HG02885 (cell line): ENCODE results near the gene KCNK18.
A peak's percentile ranks its signal among the peaks of the same experiment; 100 is the strongest.
"Not testable (repeated sequence)": the region's sequence is repeated elsewhere in the genome, so short reads cannot be mapped to it uniquely, and the experiment has no call there.

Source experiments
- ATAC-seq: cut with Tn5 transposase; IDR thresholded peaks from one replicate; pipeline ENCODE4 v1.9.1; 2021; ENCODE audit warnings: mild to moderate bottlenecking; ENCODE audit not compliant: unreplicated experiment, poor library complexity

The KCNK18 gene

DNA sequence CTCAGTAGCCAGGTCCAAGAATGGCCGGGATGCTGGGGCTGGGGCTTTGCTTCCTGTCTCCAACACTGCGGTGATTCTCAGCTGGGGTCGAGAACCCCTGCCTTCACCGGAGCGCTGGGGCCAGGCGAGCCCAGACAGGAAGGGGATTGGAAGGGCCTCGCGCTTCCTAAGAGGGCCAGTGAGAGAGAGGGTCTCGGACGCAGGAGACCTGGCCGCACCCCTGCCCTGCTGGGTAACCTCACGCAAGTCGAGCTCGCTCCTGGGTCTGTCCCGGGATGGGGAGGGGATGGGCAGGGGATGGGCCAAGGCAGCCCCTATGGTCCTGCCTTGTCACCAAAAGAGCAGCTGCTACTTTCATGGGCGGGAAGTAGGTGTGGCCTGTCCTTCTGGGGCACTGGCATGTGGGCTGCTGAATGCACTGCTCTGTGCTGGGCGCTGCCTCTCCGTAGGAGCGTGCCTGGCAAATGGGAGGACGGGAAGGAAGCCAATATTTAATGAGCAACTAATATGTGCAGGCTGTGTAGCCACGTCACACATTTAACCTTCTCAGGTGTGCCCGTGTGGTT lies 20.0 kb downstream of the KCNK18 start:
- peak; percentile 41 for ATAC-seq

DNA sequence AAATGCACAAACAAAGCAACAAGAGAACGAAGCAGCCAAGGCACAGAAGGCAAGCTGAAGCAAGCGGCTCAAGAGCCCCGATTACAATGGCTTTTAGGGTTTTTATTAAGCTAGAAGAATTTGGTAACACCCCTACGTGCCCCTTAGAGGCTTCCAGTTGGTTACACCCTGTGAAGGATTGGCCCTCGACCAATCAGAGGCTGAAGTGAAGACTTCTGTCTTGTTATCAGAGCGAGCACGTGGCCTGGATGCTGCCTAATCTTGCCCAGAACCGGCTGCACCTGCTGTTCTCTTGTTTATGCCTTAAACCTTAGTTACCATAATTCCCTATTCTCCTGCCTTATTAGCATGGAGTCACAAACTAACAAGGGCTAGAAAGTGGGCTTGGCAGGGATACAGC lies 21.4 kb downstream of the KCNK18 start:
- no peak for ATAC-seq

DNA sequence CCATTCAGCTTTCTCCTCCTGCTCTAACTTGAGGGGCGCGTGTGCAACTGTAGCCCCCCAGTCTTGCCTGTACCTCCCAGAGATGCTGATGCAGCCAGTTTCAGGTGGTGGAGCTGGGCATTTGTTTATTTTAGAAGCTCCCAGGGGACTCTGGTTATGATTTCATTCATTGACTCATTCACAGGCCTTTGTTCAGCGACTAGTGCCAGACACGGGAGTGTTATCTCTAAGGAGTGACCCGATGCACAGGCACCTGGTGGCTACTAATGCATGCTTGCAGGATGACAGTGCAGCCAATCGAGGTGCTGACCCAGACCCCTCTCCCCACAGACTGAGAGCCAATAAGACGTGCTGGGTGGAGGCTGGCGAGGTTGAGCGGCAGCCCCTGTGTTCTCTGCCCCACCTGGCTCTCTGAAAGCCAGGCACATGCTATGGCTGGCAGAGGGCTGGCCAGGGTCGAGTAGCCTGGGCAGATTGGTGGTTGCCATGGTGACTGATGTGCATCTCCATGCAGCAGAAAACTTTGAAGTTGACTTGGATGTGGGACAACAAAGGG lies 23.9 kb downstream of the KCNK18 start:
- ATAC-seq = no peak

DNA sequence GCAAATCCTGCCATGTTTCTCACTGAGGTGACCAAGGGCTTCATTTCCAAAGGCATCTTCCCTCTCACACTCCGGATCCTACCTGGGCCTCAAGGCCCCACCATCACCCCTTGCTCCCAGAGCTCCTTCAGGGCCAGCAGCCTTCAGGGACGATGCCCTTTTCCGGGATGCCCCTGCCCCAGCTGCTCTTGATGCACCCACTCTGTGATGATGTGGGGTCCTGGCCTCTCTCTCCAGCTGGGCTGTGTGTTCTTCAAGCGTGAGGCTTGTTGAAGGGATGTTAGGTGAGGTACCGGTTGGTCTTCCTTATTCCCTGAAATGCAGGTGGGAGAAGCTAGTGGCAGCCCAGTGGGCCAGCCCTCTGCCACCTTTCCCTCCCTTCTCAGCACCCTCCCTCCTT lies 25.3 kb downstream of the KCNK18 start:
- no peak for ATAC-seq

DNA sequence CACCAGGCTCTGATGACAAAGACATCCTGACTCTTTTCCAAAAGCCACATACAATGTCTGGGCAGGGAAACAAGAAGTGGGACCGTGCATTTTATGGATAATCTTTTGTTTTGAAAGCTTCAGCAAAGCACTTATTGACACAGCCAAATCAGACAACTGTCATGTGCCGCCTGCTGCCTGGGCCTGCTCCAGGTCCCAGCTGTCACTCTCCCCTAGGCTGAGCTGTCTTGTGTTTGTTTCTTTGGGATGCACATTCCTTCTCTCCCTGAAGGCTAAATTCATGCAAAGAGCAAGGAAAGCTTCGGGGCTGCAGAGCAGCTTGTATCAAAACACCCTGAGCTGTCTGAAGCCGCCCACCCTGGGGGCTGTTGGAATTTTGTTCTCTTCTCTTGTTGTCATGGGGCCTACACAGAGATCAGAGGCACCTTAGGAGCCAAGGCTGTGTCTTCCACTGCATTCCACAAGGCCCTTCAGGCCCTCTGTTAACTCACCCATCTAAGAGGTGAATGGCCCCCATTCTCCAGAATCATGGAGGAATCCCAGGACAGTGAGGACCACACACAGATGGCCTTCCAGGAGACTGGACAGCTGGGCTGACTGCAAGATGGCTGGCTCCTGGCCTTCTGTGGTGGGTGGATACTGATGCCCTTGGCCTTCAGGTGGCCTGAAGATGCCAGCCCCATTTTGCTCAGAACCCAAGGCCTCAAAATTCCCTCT lies 25.8 kb downstream of the KCNK18 start:
- ATAC-seq = no peak

DNA sequence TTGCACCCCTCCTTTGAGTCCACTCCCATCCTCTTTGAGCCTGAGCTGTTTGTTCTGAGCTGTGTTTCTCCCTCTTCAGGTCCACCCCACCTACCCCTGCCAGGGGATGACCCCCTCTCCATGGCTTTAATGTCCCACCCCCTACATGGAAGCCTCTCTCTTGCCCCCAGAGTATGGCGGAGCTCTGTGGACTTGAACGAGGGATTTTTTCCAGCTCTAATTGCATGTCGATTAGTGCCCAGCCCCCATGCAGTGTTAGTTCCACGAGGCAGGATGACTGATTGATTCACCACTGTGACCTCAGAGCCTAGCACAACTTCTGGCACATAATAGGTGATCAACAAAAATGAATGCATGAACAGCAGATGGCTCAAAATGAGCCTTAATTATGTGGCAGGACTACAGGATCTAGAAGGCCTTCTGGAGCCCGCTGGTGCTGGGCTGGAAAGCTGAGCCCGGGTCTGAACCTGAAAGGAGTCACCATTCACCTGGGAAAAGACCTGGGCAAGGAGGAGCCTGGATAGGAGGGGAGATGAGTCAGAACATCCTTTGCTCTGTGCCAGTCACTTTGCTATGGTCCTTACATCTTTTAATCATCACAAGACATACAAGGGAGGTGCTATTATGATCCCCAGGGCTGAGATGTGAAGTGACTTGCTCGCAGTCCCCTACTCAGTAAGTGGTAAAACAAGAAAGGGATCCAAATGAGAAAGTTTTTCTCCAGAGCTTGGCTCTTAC lies 26.6 kb downstream of the KCNK18 start:
- no peak for ATAC-seq

DNA sequence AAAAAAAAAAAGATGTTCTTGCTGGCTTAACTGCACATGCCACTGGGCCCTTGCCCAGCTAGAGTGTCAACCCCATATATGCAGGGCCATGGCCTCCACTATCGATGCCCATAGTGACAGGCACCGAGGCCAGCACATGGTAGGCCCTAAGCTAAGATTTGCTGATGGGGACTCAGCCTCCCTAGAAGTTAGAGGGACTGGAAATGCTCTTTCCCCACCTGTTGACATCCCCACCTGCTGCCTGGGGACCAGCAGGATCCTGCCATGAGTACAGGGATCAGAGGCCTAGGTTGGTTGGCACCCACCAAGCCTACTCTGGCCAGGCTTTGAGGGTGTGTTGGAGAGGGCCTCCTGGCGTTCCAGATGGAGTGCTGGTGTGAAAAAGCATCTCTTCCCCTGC lies 27.6 kb downstream of the KCNK18 start:
- no peak for ATAC-seq

DNA sequence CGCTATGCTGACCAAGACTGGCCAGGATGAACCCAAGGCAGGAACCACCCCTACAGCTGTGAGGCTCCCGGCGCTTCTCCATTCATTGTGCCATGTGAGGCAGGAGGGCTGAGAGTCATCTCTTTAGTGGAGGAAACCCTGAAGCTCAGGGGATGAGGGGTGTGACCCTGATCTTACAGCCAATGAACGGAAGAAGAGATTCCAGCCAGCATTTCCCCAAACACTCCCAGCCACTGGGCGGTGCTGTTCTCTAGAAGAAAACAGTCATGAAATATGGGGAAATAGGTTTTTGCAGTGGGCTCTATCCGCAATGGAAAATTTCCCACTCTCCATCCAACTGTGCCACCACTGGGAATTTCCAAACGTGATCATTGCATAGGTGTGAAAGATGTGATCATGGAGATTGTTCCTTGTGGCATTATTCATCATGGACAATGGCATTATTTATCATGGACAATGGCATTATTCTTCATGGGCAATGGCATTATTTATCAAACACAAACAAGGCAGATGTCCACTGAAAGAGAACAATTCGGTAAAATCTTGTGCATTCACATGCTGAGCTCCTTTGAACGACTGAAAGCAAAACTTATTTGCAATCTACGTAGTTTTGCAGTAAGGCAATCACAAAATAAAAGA lies 29.6 kb downstream of the KCNK18 start:
- no peak for ATAC-seq

DNA sequence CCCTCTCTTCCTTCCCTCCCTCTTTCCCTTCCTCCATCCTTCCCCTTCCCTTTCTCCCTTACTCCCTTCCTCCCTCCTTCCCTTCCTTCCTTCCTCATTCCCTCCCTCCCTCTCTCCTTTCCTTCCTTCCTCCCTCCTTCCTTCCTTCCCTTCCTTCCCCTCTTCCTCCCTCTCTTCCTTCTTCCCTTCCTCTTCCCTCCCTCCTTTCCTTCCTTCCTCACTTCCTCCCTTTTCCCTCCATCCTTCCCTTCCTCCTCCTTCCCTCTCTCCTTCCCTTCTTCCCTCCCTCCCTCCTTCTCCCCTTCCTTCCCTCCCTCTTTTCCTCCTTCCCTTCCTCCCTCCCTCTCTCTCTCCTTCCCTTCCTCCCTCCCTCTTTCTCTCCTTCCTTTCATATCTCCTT lies 30.9 kb downstream of the KCNK18 start:
- no peak for ATAC-seq

DNA sequence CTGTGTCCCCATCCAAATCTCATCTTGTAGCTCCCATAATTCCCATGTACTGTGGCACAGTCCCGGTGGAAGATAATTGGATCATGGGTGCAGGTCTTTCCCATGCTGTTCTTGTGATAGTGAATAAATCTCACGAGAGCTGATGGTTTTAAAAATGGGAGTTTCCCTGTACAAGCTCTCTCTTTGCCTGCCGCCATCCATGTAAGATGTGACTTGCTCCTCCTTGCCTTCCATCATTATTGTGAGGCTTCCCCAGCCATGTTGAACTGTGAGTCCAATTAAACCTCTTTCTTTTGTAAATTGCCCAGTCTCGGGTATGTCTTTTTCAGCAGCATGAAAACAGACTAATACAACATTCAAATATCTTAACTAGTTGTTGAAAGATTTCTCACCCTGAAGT lies 32.8 kb downstream of the KCNK18 start:
- ATAC-seq = not testable (repeated sequence)

DNA sequence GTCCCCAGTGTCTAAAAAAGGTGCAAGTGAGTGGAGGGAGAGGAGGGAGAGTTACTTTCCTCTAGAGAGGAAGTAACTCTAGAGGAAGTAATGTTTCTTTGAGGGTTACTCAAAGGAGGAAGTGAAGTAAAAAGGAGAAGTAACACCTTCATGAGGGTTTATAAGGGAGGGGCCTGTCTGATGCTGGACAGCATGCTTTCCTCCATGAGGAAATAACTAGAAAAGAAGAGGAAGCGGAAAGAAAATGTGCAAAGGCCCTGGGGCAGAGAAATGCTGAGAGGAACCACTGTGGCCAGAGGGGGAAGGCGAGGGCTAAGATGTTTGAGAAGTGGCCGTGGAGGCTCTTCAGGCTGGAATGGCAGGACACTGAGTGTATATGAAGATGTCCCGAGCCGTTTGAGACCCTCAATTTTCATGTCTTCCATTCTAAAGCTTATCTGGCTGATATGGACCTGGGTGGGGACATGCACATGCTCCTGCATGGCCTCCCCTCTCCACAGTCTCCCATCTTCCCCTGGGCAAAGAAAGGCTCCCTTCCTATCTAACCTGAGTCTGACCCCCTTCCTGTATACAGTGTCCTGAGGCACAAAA lies 40.2 kb downstream of the KCNK18 start:
- no peak for ATAC-seq

DNA sequence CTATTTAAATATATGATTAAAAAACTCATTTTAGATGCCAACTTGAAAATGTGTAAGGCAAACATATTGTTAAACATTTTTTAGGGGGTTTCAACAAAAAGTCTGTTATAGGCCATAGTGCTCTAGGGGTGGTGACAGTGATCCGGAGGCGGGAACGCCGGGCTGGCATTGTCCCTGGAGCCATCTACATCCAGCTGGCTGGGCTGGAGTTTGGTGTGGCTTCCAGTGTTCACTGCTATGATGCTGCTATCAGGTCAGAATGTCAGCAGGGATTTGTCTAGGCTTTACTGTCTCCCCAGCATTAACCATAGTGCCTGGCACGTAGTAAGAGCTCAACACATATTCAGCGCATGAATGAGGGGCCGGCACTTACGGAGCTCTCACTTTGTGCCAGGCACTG lies 41.8 kb downstream of the KCNK18 start:
- ATAC-seq = no peak

DNA sequence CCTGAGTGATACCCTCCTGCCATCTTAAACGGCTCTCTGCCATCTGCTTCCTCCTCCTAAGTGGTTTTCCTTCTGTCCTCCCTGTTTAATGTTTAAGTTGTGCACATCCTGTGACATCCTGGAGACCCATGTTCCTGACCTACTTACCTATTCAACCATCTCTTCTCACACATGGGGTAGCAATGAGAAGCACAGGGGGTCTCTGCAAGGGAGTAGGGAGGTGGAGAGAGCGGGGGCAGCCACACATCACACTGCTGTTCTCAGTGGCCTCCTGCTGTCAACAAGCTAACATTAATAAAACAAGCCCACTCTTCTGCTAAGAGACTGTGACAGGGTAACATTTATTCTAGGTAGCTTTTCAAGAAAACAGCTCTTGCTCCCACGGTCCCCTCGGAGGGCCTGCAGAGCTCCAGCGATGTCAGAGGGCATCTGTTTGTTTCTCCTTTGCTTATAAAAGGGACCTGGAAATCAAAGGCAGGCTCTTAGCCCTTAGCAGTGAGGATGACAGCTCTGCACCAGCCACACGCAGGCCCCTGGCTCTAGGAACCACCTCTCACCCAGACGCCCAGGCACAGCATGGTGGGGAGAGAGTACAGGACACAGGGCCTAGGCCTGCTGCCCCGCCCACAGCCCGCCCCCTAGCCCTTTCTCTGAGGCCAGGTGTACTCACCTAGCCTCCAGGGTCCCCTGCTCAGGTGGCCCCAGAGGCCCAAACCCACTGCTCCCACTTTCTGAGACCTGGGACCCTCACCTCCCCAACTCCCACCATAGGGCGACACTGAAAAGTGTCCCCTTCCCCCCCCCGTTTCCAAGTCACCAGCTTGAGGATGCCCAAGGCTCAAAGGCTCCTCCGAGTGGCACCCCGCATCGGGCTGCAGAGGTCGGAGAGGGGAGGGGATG lies 42.7 kb downstream of the KCNK18 start:
- no peak for ATAC-seq

DNA sequence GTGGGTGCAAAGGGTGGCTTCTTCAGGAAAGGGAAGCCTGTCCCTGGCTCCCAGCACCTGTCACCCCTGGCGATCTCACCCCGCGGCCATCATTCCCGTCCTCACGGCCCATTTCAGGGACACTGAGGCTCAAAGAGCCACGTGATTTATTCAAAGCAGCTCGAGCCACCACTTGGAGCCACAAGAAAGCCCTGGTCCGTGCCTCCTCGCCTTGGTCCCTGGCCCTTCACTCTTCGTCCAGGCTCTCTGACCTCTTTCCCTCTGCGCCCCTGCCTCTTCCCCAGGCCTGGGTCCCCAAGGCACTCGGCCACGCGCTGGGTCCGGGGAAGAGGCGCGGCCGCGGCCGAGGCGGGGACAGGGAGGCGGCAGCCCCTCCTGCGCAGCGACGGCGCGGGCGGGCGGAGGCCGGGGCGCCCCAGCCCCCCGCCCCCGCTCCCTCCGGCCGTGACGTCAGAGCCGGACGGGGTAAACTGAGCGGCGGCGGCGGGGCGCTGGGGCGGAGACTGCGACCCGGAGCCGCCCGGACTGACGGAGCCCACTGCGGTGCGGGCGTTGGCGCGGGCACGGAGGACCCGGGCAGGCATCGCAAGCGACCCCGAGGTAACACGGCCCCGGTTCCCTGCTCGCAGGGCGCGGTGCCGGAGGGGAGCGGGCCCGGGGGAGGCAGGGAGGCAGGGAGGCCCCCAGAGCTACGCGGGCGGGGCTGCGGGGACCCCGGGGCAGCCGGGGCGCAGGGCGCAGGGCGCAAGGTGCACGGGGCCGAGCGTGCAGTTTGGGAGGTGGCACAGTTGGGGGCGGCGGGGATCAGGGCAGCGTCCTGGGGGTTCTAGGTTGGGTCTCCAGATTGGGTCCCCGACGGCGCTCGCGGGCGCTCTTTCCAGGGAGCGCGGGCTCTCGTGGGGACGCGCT lies 43.6 kb downstream of the KCNK18 start, which contains the start of gene SLC18A2:
TSS of gene SLC18A2 (plus strand) at position 494 of the 909 bp plus-strand sequence. CDS start 580 bp downstream, outside the sequence.
- ATAC-seq = no peak

DNA sequence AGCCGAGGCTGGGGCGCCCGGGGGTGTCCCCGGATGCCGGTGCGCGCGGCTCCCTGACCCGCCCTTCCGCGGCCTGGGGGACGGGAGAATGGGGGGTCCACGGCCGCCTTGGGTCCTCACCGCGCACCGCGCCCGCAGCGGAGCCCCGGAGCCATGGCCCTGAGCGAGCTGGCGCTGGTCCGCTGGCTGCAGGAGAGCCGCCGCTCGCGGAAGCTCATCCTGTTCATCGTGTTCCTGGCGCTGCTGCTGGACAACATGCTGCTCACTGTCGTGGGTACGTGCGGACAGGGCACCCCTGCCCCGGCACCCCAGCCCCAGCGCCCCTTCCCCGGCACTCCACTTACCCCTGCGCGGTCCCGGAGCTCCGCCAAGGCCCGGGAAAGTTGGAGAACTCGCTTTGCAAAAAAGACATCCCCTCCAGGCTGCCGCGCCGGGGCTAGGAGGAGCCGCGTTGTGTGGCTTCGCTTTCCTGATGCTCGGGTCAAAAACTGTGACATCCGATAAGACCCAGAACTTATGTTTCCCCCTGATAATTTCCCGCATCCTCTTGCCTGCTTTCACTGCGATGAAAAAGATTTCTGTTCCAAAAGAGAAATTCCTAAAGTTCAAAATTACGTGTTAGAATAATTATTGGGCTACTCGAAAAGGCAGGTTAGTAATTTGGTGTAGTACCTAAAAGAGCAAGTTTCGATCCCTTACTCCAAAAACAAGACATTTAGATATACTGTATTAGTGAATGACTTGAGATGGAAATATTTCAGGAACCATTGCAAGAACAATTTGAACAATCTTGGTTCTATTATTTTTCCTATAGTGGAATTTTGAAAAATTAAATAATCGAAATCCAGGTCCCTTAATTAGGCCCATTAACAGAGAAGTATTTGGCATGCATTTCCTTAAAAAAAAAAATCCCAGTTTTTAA lies 44.5 kb downstream of the KCNK18 start:
- ATAC-seq = no peak

DNA sequence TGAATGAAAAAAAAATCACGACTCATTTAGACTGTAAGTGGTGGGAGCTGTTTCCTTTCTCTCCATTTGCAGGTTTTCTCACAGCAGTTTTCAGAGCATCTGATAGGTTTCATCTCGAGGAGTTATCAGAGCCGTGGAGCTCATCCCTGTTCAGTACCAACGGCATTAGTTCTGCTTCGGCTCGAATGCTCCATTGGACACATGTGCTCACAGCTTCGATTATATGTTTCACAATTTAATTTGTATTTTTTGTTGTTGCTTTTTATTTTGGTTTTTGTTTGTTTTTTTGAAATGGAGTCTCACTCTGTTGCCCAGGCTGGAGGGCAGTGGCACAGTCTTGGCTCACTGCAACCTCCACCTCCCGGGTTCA lies 45.2 kb downstream of the KCNK18 start:
- ATAC-seq = no peak

DNA sequence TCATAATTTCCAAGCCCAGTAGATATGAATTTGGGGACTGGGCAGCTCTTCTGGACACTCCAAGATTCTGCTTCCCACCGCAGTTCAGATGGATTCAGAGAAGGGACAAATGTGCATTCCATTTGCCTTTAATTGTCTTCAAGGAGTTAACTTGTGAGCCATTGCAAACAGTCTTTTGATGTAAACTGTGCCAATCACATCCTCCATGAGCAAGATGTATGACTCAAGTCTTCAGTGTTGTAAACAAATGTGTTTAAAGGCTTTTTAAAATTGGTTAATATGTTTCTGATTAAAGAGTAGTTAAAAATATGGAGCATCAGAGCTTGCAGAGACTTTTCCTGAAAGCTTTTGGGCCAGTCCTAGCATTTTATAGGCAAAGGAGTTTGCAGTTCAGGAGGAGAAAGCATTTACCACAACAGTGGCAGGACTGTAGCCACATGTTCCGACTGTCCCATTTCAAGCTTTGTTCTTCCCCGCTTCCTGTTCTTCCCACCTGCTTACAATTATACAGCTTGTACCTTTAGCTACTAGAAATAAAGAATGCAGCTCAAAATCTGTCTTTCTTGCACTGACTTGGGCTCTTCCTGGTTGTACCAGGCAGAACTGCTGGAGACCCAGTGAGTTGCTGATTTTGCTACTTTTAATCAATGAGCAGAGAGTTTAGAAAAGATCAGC lies 49.8 kb downstream of the KCNK18 start:
- ATAC-seq = no peak
